HCT116 (cell line): Measurements from ENCODE around the gene MFSD6L. TPM values are rescaled to one million over a fixed set of nuclear protein-coding genes. Genes with fewer than 3 reads are reported as not detected.

Experiments
- ATAC-seq: fragments of 200-7000 bp; cut with Tn5 transposase; 2 replicates; pipeline ENCODE4 v1.9.1; 2020; ENCODE audit warnings: mild to moderate bottlenecking, moderate library complexity
- BruUV-seq: library from RNA; stranded (reverse); fragments of 400-500 nt; replicated peaks from 2 replicates; lab custom pipeline; 2021; lab: Mats Ljungman, UMichigan
- CTCF ChIA-PET: fragments of 300-600 bp; sonication (Branson Sonifier 250); formaldehyde crosslinking; loops from one replicate; lab custom pipeline; 2021; ENCODE audit warnings: antibody characterized with exemption; lab: Charles Lee
- POLR2A ChIA-PET: fragments of 300-600, 350-600 bp; sonication (Branson Sonifier 250); formaldehyde crosslinking; loops from one replicate; lab custom pipeline; 2021; ENCODE audit warnings: antibody characterized with exemption; lab: Charles Lee
- RAD21 ChIA-PET, 2 experiments: fragments of 300-600 bp; sonication (Branson Sonifier 250); formaldehyde crosslinking; loops; one replicate each; lab custom pipeline; 2023; ENCODE audit warnings: low total read pairs in 2 of 2; ENCODE audit not compliant: uncharacterized antibody in 2 of 2, unreplicated experiment in 2 of 2, low non-redundant PET in 1 of 2; lab: Charles Lee
- DNase-seq: peaks from one replicate; pipeline ENCODE4 v3.0.0-alpha.2; 2010; ENCODE audit warnings: low read depth, low spot score
- H2AFZ ChIP-seq: fragments of 200-600 bp; shearing (Covaris generic), sonication (generic); 2 replicates; pipeline ENCODE4 v1.6.1; 2017; ENCODE audit warnings: low read depth, mixed run types, mixed read lengths, antibody characterized with exemption, low read length; ENCODE audit not compliant: poor library complexity, severe bottlenecking
- H3K27ac ChIP-seq: 2 replicates; pipeline ENCODE4 v1.5.1; 2012; ENCODE audit warnings: low read depth, low read length
- H3K27me3 ChIP-seq: fragments of 200-600 bp; sonication (generic); 2 replicates; pipeline ENCODE4 v1.6.1; 2016; ENCODE audit warnings: mixed run types, low read length, mixed read lengths; ENCODE audit not compliant: insufficient read depth
- H3K36me3 ChIP-seq, 2 experiments: fragments of 200-500 bp in 1 of 2; fragments of 200-600 bp in 1 of 2; sonication (Bioruptor generic) in 1 of 2; sonication (generic) in 1 of 2; 2 replicates each; pipeline versions ENCODE4 v1.5.1 to v1.6.1; 2014 to 2016; ENCODE audit warnings: low read length in 2 of 2, inconsistent platforms in 1 of 2, mixed read lengths in 1 of 2, mixed run types in 1 of 2; ENCODE audit not compliant: insufficient read depth in 2 of 2, control insufficient read depth in 1 of 2
- H3K4me1 ChIP-seq, 2 experiments: fragments of 200-600 bp in 1 of 2; sonication (generic) in 1 of 2; 2 replicates each; pipeline versions ENCODE4 v1.5.1 to v1.6.1; 2012 to 2017; ENCODE audit warnings: low read length in 2 of 2, inconsistent platforms in 1 of 2, mild to moderate bottlenecking in 1 of 2, mixed read lengths in 1 of 2, mixed run types in 1 of 2, moderate library complexity in 1 of 2; ENCODE audit not compliant: insufficient read depth in 2 of 2, control insufficient read depth in 1 of 2
- H3K4me2 ChIP-seq: fragments of 200-600 bp; sonication (generic); 2 replicates; pipeline ENCODE4 v1.6.1; 2017; ENCODE audit warnings: mixed run types, low read length, mixed read lengths
- H3K4me3 ChIP-seq, 2 experiments: fragments of 200-600 bp in 1 of 2; sonication (generic) in 1 of 2; replicated peaks in 1 of 2; 2 replicates each; pipeline ENCODE4 v1.5.1; 2011 to 2016; ENCODE audit warnings: low read length in 2 of 2, control low read depth in 1 of 2, low read depth in 1 of 2, mild to moderate bottlenecking in 1 of 2, mixed read lengths in 1 of 2, mixed run types in 1 of 2
- H3K79me2 ChIP-seq: fragments of 200-600 bp; sonication (generic); 2 replicates; pipeline ENCODE4 v1.6.1; 2017; ENCODE audit warnings: mild to moderate bottlenecking, mixed run types, low read length, moderate library complexity, mixed read lengths; ENCODE audit not compliant: insufficient read depth
- H3K9ac ChIP-seq: fragments of 200-600 bp; sonication (generic); 2 replicates; pipeline ENCODE4 v1.6.1; 2016; ENCODE audit warnings: low read length, mixed read lengths
- H3K9me2 ChIP-seq: fragments of 200-600 bp; sonication (generic), shearing (Covaris generic); 2 replicates; pipeline ENCODE4 v1.6.1; 2017; ENCODE audit warnings: mixed run types, mild to moderate bottlenecking, moderate library complexity; ENCODE audit not compliant: insufficient read depth
- H3K9me3 ChIP-seq, 2 experiments: fragments of 200-500 bp in 1 of 2; fragments of 200-600 bp in 1 of 2; sonication (Bioruptor generic) in 1 of 2; sonication (generic) in 1 of 2; 2 replicates each; pipeline ENCODE4 v1.6.1; 2014 to 2017; ENCODE audit warnings: low read length in 2 of 2, mixed read lengths in 2 of 2, inconsistent platforms in 1 of 2, low read depth in 1 of 2, mild to moderate bottlenecking in 1 of 2, mixed run types in 1 of 2, moderate library complexity in 1 of 2; ENCODE audit not compliant: control insufficient read depth in 1 of 2, insufficient read depth in 1 of 2
- H4K20me1 ChIP-seq: fragments of 200-600 bp; sonication (generic), shearing (Covaris generic); 2 replicates; pipeline ENCODE4 v1.6.1; 2017; ENCODE audit warnings: mixed run types, mild to moderate bottlenecking, moderate library complexity; ENCODE audit not compliant: insufficient read depth
- ELF1 ChIP-seq: IDR thresholded peaks from 2 replicates; pipeline ENCODE4 v1.6.1; 2012; ENCODE audit warnings: low read depth, borderline replicate concordance
- EZH2 ChIP-seq: fragments of 200-600 bp; sonication (generic); IDR thresholded peaks from 2 replicates; pipeline ENCODE4 v1.6.1; 2017; ENCODE audit warnings: antibody characterized with exemption, mixed run types
- FOSL1 ChIP-seq: IDR thresholded peaks from 2 replicates; pipeline ENCODE4 v1.6.1; 2012; ENCODE audit warnings: low read depth
- POLR2A ChIP-seq: IDR thresholded peaks from 2 replicates; pipeline ENCODE4 v1.7.0; 2011; ENCODE audit warnings: borderline replicate concordance; ENCODE audit not compliant: insufficient read depth, insufficient read length; ENCODE audit errors: extremely low read depth
- POLR2AphosphoS5 ChIP-seq: IDR thresholded peaks from 2 replicates; pipeline ENCODE4 v1.6.1; 2011; ENCODE audit warnings: mild to moderate bottlenecking, low read depth, low read length, moderate library complexity
- SIN3A ChIP-seq: IDR thresholded peaks from 2 replicates; pipeline ENCODE4 v1.6.1; 2012; ENCODE audit warnings: low read depth
- SP1 ChIP-seq: IDR thresholded peaks from 2 replicates; pipeline ENCODE4 v1.6.1; 2012; ENCODE audit warnings: low read depth
- TCF7L2 ChIP-seq: IDR thresholded peaks from 2 replicates; pipeline ENCODE4 v1.7.0; 2011; ENCODE audit warnings: borderline replicate concordance, inconsistent platforms; ENCODE audit not compliant: insufficient read depth, insufficient read length; ENCODE audit errors: extremely low read depth
- YY1 ChIP-seq: IDR thresholded peaks from 2 replicates; pipeline ENCODE4 v1.6.1; 2011; ENCODE audit warnings: low read length, low read depth, moderate library complexity, mild to moderate bottlenecking; ENCODE audit not compliant: insufficient replicate concordance; ENCODE audit errors: extremely low read depth
- ZBTB33 ChIP-seq: IDR thresholded peaks from 2 replicates; pipeline ENCODE4 v1.6.1; 2011; ENCODE audit warnings: mild to moderate bottlenecking, low read length, moderate library complexity; ENCODE audit not compliant: insufficient replicate concordance; ENCODE audit errors: extremely low read depth
- ZNF274 ChIP-seq: fragments of 200-500 bp; sonication (Bioruptor generic); IDR thresholded peaks from 2 replicates; pipeline ENCODE4 v1.6.1; 2014; ENCODE audit warnings: mild to moderate bottlenecking, low read depth, low read length, inconsistent platforms
- intact Hi-C: fragments of 100-400 bp; cut with micrococcal nuclease; formaldehyde crosslinking; loops from 2 replicates; pipeline ENCODE4 v1.10.0; 2022
- total RNA-seq: library from RNA; stranded (reverse); gene quantifications from one replicate; pipeline ENCODE4 v1.2.1, GENCODE V29; 2021; ENCODE audit not compliant: unreplicated experiment
- TF ChIP-seq, protein P1 (sequence below): IDR thresholded peaks from 2 replicates; pipeline ENCODE4 v1.6.1; 2012
- TF ChIP-seq, protein P2 (sequence below): IDR thresholded peaks from 2 replicates; pipeline ENCODE4 v1.6.1; 2012; ENCODE audit warnings: low read depth

MFSD6L gene
- total RNA-seq, 1 experiment from 2014 or later = not detected

DNA sequence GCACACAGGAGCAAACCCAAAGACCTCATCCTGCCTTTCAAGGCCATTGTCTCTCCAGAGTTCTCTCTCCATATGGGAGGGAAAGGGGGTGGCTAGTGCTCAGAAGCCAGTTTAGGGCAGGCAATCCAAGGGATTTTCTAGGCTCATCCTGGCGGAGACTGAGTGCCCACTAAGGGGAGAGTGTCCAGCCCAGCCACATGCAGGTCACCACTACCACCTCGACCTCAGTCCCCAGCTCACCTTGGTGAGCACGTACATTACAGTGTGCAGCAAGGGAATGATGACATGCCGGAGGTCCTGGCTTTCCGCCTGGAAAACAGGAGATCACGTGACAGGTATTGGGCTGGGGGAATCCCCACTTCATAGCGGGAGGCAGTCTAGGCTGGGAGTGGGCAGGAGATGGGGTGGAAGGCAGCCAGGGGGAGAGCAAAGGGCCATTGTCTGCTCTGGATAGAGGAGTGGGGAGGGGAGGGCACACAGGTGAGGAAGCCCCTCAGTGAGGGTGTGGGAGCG lies 38.5 kb upstream of the MFSD6L start:
- H3K79me2 ChIP-seq = no peaks in the 10 kb centered on the region
- no peaks in the 10 kb centered on the region for H3K27me3 ChIP-seq
- DNase-seq (no peak), ATAC-seq (no peak)
- H4K20me1 ChIP-seq = no peaks in the 10 kb centered on the region; the same call in 1 of the 2 replicates
- no peak overlapping the region for H3K27ac ChIP-seq
- BruUV-seq = no TSS peak
- no peak overlapping the region for H3K4me2 ChIP-seq
- RAD21 ChIA-PET = no interaction called here
- no peaks in the 10 kb centered on the region for H3K9me2 ChIP-seq
- H3K36me3 ChIP-seq = no peaks in the 10 kb centered on the region
- H3K4me3 ChIP-seq = no peak overlapping the region
- H2AFZ ChIP-seq = no peak overlapping the region
- no peaks in the 10 kb centered on the region for H3K9me3 ChIP-seq
- intact Hi-C loops = no loop called here
- H3K9ac ChIP-seq = no peak overlapping the region
- POLR2A ChIA-PET = no interaction called here
- TF ChIP-seq ZBTB33 = no peak
- TF ChIP-seq, protein P1, sequence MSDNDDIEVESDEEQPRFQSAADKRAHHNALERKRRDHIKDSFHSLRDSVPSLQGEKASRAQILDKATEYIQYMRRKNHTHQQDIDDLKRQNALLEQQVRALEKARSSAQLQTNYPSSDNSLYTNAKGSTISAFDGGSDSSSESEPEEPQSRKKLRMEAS = no peak
- TF ChIP-seq ZNF274 = no peak
- TF ChIP-seq POLR2A = no peak
- no peak for TF ChIP-seq POLR2AphosphoS5
- TF ChIP-seq SIN3A = no peak
- no peak for TF ChIP-seq FOSL1
- TF ChIP-seq YY1 = no peak
- no peak for TF ChIP-seq TCF7L2
- TF ChIP-seq ELF1 = no peak
- TF ChIP-seq, protein P2, sequence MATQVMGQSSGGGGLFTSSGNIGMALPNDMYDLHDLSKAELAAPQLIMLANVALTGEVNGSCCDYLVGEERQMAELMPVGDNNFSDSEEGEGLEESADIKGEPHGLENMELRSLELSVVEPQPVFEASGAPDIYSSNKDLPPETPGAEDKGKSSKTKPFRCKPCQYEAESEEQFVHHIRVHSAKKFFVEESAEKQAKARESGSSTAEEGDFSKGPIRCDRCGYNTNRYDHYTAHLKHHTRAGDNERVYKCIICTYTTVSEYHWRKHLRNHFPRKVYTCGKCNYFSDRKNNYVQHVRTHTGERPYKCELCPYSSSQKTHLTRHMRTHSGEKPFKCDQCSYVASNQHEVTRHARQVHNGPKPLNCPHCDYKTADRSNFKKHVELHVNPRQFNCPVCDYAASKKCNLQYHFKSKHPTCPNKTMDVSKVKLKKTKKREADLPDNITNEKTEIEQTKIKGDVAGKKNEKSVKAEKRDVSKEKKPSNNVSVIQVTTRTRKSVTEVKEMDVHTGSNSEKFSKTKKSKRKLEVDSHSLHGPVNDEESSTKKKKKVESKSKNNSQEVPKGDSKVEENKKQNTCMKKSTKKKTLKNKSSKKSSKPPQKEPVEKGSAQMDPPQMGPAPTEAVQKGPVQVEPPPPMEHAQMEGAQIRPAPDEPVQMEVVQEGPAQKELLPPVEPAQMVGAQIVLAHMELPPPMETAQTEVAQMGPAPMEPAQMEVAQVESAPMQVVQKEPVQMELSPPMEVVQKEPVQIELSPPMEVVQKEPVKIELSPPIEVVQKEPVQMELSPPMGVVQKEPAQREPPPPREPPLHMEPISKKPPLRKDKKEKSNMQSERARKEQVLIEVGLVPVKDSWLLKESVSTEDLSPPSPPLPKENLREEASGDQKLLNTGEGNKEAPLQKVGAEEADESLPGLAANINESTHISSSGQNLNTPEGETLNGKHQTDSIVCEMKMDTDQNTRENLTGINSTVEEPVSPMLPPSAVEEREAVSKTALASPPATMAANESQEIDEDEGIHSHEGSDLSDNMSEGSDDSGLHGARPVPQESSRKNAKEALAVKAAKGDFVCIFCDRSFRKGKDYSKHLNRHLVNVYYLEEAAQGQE = no peak
- no peak for TF ChIP-seq SP1
- no peak for TF ChIP-seq EZH2
- H3K4me1 ChIP-seq = no peaks in the 10 kb centered on the region
- CTCF ChIA-PET = no interaction called here
